Thoracic aorta (tissue), 2 donors: ENCODE data around the gene DGKB. TPM values are rescaled to one million over a fixed set of nuclear protein-coding genes. Genes with fewer than 3 reads are reported as not detected.

Experiments
- ATAC-seq: fragments of 150-250 bp; one replicate; pipeline ENCODE4 v1.8.0; 2017; ENCODE audit warnings: low read depth; ENCODE audit not compliant: insufficient number of reproducible peaks, low FRiP score
- DNase-seq: peaks from one replicate; pipeline ENCODE4 v3.0.0-alpha.2; 2020; ENCODE audit warnings: low spot score
- H3K27ac ChIP-seq, 2 donors: fragments of 200-600 bp; sonication (generic); 1 replicate in 1 of 2; 2 replicates in 1 of 2; pipeline ENCODE4 v1.5.1; 2016; ENCODE audit warnings: mild to moderate bottlenecking in 2 of 2, moderate library complexity in 2 of 2
- H3K27me3 ChIP-seq: fragments of 200-600 bp; sonication (generic); replicated peaks from 2 replicates; pipeline ENCODE4 v1.6.0; 2016; ENCODE audit warnings: mild to moderate bottlenecking; ENCODE audit not compliant: insufficient read depth
- H3K36me3 ChIP-seq: fragments of 200-600 bp; sonication (generic); one replicate; pipeline ENCODE4 v1.5.1; 2016
- H3K4me1 ChIP-seq, 2 donors: fragments of 200-600 bp; sonication (generic); 1 replicate in 1 of 2; 2 replicates in 1 of 2; pipeline versions ENCODE4 v1.5.1 to v1.6.0; 2016; ENCODE audit warnings: low read depth in 2 of 2, mild to moderate bottlenecking in 1 of 2; ENCODE audit not compliant: control insufficient read depth in 1 of 2
- H3K4me3 ChIP-seq: fragments of 200-600 bp; sonication (generic); 2 replicates; pipeline ENCODE4 v1.5.1; 2016; ENCODE audit warnings: mild to moderate bottlenecking
- H3K9me3 ChIP-seq: fragments of 200-600 bp; sonication (generic); 2 replicates; pipeline ENCODE4 v1.5.1; 2016
- total RNA-seq, 2 donors: library from RNA; depleted of rRNA; stranded (reverse); fragments of >200 nt; gene quantifications; one replicate each; pipeline versions ENCODE4 v1.1.0 to v1.2.3, GENCODE V29; 2016
- TF ChIP-seq, protein P1 (sequence below): fragments of 200-600 bp; sonication (generic); IDR thresholded peaks from one replicate; pipeline ENCODE4 v1.5.1; 2019; ENCODE audit warnings: antibody characterized with exemption

DGKB gene
- total RNA-seq, 2 donors from 2014 or later: 0.56 TPM; not detected in 1

DNA sequence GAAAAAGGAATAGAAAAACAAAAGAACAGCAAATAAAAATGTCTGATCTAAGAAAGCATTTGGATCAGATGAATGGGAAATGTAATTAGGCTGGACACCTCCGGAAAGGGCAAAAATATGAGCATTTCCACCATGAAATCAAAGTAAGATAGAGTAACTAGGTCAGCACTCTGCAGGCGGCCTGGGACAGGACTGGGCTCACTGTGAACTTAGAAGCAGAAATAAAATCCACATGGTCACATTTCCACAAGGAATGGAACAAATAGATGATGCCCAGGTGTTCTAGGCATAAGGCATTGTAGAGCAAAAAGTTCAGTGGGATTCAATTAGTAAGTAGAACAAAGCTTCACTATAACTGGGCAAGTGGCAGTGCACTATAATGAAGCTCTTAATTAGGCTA, 703.2 kb downstream of the DGKB start:
- H3K9me3 ChIP-seq: no peaks in the 10 kb centered on the region
- H3K4me1 ChIP-seq: peaks cover 0 to 6% of the 10 kb centered on the region in 2 donors
- no peaks in the 10 kb centered on the region for H3K27me3 ChIP-seq
- no peak overlapping the region for H3K4me3 ChIP-seq
- TF ChIP-seq, protein P1, sequence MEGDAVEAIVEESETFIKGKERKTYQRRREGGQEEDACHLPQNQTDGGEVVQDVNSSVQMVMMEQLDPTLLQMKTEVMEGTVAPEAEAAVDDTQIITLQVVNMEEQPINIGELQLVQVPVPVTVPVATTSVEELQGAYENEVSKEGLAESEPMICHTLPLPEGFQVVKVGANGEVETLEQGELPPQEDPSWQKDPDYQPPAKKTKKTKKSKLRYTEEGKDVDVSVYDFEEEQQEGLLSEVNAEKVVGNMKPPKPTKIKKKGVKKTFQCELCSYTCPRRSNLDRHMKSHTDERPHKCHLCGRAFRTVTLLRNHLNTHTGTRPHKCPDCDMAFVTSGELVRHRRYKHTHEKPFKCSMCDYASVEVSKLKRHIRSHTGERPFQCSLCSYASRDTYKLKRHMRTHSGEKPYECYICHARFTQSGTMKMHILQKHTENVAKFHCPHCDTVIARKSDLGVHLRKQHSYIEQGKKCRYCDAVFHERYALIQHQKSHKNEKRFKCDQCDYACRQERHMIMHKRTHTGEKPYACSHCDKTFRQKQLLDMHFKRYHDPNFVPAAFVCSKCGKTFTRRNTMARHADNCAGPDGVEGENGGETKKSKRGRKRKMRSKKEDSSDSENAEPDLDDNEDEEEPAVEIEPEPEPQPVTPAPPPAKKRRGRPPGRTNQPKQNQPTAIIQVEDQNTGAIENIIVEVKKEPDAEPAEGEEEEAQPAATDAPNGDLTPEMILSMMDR: no peak
- no peak for DNase-seq
- no peaks in the 10 kb centered on the region for H3K36me3 ChIP-seq
- H3K27ac ChIP-seq: no peak overlapping the region
- no peak for ATAC-seq

DNA sequence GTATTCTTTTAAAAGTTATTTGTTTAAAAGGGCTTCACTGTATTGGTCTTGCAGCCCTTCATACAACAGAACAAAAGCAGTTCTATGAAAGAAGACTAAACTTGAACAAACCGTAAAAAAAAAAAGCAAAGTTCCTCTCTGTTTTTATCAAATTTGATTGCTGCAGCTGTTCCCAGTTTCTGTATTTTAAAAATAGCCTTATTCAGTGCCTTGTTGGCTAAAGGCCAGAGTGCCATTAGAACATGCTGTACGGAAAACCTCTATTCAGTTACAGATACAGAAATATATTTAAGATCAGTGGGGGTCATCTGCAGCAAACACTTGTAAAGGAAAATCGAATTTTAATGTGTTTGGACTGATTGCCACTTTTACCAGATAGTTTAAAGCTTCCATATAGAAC, 705.3 kb downstream of the DGKB start:
- H3K4me3 ChIP-seq: no peak overlapping the region
- H3K9me3 ChIP-seq: no peaks in the 10 kb centered on the region
- no peaks in the 10 kb centered on the region for H3K27me3 ChIP-seq
- ATAC-seq: no peak
- peaks cover 0 to 6% of the 10 kb centered on the region in 2 donors for H3K4me1 ChIP-seq
- no peak overlapping the region for H3K27ac ChIP-seq
- no peaks in the 10 kb centered on the region for H3K36me3 ChIP-seq
- TF ChIP-seq, protein P1: no peak
- no peak for DNase-seq

DNA sequence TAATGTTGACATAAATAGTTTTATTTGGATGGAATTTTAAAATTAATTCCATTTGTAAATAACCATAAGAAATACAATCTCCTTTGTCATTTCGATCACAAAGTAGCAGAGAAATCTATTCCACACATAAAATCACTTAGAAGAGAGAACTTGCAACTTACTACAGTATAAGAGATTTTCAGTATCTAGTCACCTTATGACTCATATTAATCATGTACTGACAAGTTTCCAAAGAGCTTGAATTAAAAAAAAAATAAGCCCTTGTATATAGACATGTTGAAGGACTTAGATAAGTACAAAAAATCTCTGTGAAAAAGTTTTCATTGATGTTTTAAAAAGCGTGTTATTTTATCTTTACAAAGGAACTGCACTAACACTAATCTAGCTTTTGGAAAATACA, 706.0 kb downstream of the DGKB start:
- no peaks in the 10 kb centered on the region for H3K36me3 ChIP-seq
- no peak for ATAC-seq

DNA sequence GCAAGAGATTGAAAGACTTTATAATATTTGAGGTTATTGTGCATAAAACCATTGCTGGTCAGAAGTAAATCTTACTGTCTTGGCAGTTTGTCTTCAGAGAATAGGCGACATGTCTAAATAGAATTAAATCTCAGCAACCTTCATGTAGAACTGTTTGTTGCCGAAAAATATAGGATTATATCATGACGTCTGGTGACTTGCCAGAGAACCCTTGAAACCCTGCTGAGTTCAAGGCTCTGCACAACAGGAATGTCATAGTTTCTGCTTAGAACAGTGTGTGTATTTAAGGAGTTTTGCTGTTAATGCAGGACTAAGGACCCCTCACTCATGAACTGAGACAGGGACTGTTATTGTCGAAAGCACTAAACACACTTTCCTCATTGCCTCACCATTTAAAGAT, 706.7 kb downstream of the DGKB start:
- Histone ChIP-seq H3K4me1 (peaks cover 0 to 6% of the 10 kb centered on the region in 2 donors), H3K9me3 (no peaks in the 10 kb centered on the region), H3K27me3 (no peaks in the 10 kb centered on the region), H3K27ac (no peak overlapping the region), H3K4me3 (no peak overlapping the region), H3K36me3 (no peaks in the 10 kb centered on the region)
- TF ChIP-seq, protein P1: no peak
- no peak for ATAC-seq
- no peak for DNase-seq

More for the DNA sequence above, 706.0 kb downstream of the DGKB start:
- Histone ChIP-seq H3K27me3 (no peaks in the 10 kb centered on the region), H3K4me1 (peaks cover 0 to 6% of the 10 kb centered on the region in 2 donors), H3K4me3 (no peak overlapping the region), H3K9me3 (no peaks in the 10 kb centered on the region), H3K27ac (no peak overlapping the region)
- no peak for DNase-seq
- TF ChIP-seq, protein P1: no peak

DNA sequence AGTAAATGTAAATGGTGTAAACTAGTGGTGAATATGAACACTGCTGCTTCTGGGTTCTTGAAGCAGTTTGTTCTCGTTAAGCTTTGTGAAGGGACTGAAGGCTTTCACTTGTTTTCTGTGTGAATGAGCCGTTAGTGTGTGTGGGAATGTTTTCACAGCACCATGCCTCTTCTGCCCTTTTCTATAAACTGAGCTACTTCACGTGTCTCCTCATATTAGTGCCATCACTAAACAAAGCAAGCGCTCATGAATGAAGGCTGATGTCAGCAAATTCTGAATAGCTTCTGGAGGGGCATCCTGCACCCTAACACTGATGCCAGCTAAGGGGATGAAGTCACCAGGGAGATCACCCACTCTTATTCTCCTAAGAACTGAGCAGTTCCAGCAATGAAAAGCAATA, 707.5 kb downstream of the DGKB start:
- TF ChIP-seq, protein P1: no peak
- DNase-seq (no peak), ATAC-seq (no peak)
- Histone ChIP-seq H3K27ac (no peak overlapping the region), H3K4me3 (no peak overlapping the region), H3K9me3 (no peaks in the 10 kb centered on the region), H3K4me1 (peaks cover 0 to 6% of the 10 kb centered on the region in 2 donors), H3K36me3 (no peaks in the 10 kb centered on the region), H3K27me3 (no peaks in the 10 kb centered on the region)
